Omental fat pad (tissue), 4 donors: ENCODE measurements around the gene GDNF. TPM values are rescaled to one million over a fixed set of nuclear protein-coding genes. Genes with fewer than 3 reads are reported as not detected.

Experiments
- ATAC-seq: fragments of 150-250 bp; one replicate; pipeline ENCODE4 v1.9.1; 2016; ENCODE audit warnings: mild to moderate bottlenecking, moderate library complexity; ENCODE audit not compliant: low FRiP score
- DNase-seq: peaks from one replicate; pipeline ENCODE4 v3.0.0-alpha.2; 2019; ENCODE audit warnings: low spot score
- total RNA-seq, 4 donors: library from RNA; depleted of rRNA; stranded (reverse); fragments of >200 nt; gene quantifications; one replicate each; pipeline ENCODE4 v1.1.0, GENCODE V29; 2016
- TF ChIP-seq, protein P1 (sequence below), 3 donors: fragments of 450-650 bp; IDR thresholded peaks; one replicate each; pipeline ENCODE4 v1.5.1; 2016 to 2017; ENCODE audit warnings: antibody characterized with exemption in 3 of 3, mild to moderate bottlenecking in 3 of 3, moderate library complexity in 2 of 3

Gene GDNF
- total RNA-seq, 4 donors from 2014 or later, result 0.13 TPM; not detected in 3

DNA sequence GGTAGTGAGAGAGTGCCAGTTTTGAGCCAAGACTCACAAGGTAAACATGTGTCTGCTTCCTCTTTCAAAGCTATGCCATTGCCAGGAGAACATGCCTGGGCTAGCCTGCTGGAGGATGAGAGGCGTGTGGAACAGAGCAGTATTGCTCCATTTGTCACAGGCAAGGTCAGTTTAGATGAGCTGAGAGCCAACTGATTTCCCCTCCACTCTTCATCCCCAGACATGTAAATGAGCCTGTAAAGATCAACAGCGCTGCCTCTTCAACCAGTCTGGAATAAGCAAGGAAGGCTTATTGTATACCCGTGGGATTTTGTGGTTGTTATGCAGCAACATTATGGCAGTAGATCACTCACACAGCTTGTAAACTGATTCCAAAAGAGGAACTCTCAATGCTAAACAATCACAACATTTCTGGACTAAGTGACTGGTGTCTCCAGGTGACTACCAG, 8.2 kb upstream of the GDNF start:
- DNase-seq (no peak), ATAC-seq (no peak)
- TF ChIP-seq, protein P1, sequence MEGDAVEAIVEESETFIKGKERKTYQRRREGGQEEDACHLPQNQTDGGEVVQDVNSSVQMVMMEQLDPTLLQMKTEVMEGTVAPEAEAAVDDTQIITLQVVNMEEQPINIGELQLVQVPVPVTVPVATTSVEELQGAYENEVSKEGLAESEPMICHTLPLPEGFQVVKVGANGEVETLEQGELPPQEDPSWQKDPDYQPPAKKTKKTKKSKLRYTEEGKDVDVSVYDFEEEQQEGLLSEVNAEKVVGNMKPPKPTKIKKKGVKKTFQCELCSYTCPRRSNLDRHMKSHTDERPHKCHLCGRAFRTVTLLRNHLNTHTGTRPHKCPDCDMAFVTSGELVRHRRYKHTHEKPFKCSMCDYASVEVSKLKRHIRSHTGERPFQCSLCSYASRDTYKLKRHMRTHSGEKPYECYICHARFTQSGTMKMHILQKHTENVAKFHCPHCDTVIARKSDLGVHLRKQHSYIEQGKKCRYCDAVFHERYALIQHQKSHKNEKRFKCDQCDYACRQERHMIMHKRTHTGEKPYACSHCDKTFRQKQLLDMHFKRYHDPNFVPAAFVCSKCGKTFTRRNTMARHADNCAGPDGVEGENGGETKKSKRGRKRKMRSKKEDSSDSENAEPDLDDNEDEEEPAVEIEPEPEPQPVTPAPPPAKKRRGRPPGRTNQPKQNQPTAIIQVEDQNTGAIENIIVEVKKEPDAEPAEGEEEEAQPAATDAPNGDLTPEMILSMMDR (IDR thresholded peaks at IDR 0.05), result no peak

- TF ChIP-seq, protein P1 (IDR thresholded peaks at IDR 0.05), result no peak
- ATAC-seq, result no peak
- DNase-seq, result no peak
Measured at GRCh38 chr5:37846786-37847310, 7.0 kb upstream of the GDNF start.

- TF ChIP-seq, protein P1 (IDR thresholded peaks at IDR 0.05), result no peak
- DNase-seq, result no peak
- ATAC-seq, result no peak
Measured at GRCh38 chr5:37844009-37844408, 4.2 kb upstream of the GDNF start.

DNA sequence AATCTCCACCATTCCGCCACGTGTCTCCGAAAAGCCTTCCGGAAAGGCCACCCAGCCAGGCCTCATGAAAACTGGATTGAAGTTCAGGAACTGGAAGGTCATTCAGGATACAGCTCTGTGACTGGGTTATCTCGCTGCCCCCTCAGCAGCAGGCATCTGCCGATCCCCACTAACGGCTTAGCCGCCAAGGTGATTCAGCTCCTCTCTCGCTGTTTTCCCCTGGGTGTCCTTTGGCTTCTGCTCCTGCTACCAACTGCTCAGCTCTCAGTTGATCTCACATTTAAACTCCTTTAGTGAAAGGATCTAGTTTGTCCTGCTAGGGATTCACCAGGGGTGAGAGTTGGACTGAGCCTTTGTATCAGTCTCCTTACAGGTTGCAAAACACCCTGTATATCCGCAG, 2.2 kb upstream of the GDNF start:
- no peak for DNase-seq
- TF ChIP-seq, protein P1 (IDR thresholded peaks at IDR 0.05), result no peak
- no peak for ATAC-seq

- TF ChIP-seq, protein P1 (IDR thresholded peaks at IDR 0.05), result no peak
- DNase-seq (no peak), ATAC-seq (no peak)
Measured at GRCh38 chr5:37841203-37841602, 1.4 kb upstream of the GDNF start.

DNA sequence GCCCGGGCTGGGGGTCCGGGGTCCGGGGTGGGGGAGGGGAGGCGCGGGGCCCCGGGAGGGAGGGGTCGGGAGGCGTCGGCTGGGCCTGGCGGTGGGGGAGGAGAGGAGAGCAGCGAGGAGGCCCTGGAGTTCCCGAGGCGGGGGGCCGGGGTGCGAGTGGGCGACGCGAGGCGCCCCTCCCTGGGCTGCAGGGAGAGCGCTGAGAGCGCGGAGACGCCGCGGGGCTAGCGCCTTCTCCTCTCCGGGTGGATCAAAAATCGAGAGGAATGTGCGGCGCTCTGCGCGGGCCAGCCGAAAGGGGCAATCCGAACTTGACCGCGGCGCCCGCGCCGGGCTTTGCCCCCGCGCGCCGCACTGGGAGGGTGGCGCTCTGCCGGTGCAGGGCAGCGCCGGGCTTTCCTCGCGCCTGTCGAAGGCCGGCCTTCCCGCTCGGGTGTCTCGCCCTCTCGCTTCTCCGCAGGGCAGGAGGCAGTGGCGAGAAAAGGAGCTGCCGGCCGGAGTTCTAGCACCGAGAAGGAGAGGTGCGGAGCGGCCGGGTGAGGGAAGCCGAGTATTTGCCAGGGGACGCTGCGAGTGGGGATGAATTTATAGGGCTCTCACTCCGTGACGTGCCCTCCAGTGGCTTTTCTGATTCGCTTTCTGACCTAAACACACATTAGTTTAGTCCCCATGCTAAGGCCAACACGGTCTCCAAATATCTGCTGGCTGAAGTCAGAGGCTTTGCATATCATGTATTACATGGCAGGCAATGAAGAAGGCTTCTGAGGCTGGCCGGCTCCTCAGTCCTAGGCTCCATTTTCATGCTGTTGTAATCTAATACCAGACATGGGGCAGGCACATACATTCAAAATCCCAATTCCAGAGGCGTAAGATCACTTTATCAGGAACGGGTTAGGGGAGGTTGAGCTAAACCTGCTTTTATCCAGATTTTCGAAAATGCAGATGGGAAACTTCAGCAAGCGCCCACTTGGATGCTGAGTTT, 503 bp upstream of the GDNF start:
- no peak for DNase-seq
- ATAC-seq, result peak; percentile 35
- TF ChIP-seq, protein P1 (IDR thresholded peaks at IDR 0.05), result no peak
